IPS-NIHi7 (cell line): Measurements from ENCODE around the gene CADM1.

Experiments
- DNase-seq: peaks from one replicate; pipeline ENCODE4 v3.0.0; 2012; ENCODE audit warnings: mixed read lengths; ENCODE audit errors: extremely low spot score

Gene CADM1

GRCh38 chr11:115446214-115446613 lies 58.0 kb downstream of the CADM1 start:
- no peak for DNase-seq

GRCh38 chr11:115444542-115444941 lies 59.7 kb downstream of the CADM1 start:
- DNase-seq: no peak

GRCh38 chr11:115439969-115440540 lies 64.2 kb downstream of the CADM1 start:
- no peak for DNase-seq

- no peak for DNase-seq
Measured at GRCh38 chr11:115439385-115439784, 64.8 kb downstream of the CADM1 start.

GRCh38 chr11:115437902-115438575 lies 66.2 kb downstream of the CADM1 start:
- no peak for DNase-seq

GRCh38 chr11:115430345-115430744 lies 73.9 kb downstream of the CADM1 start:
- no peak for DNase-seq

GRCh38 chr11:115428306-115428705 lies 75.9 kb downstream of the CADM1 start:
- DNase-seq: no peak

GRCh38 chr11:115425816-115426215 lies 78.4 kb downstream of the CADM1 start:
- no peak for DNase-seq

- no peak for DNase-seq
Measured at GRCh38 chr11:115425250-115425649, 79.0 kb downstream of the CADM1 start.

- DNase-seq: no peak
Measured at GRCh38 chr11:115423728-115424459, 80.3 kb downstream of the CADM1 start.

- DNase-seq: no peak
Measured at GRCh38 chr11:115421992-115422689, 82.1 kb downstream of the CADM1 start.

GRCh38 chr11:115421352-115421991 lies 82.7 kb downstream of the CADM1 start:
- no peak for DNase-seq

- no peak for DNase-seq
Measured at GRCh38 chr11:115420505-115420904, 83.7 kb downstream of the CADM1 start.

- no peak for DNase-seq
Measured at GRCh38 chr11:115418626-115419025, 85.6 kb downstream of the CADM1 start.

GRCh38 chr11:115418081-115418480 lies 86.1 kb downstream of the CADM1 start:
- DNase-seq: no peak

GRCh38 chr11:115411120-115411519 lies 93.1 kb downstream of the CADM1 start:
- DNase-seq: no peak

- DNase-seq: no peak
Measured at GRCh38 chr11:115409691-115410220, 94.5 kb downstream of the CADM1 start.

GRCh38 chr11:115409116-115409670 lies 95.0 kb downstream of the CADM1 start:
- no peak for DNase-seq

- no peak for DNase-seq
Measured at GRCh38 chr11:115408036-115408921, 95.9 kb downstream of the CADM1 start.

GRCh38 chr11:115407496-115407895 lies 96.7 kb downstream of the CADM1 start:
- no peak for DNase-seq
